NCI-H510A (cell line): ENCODE measurements around the gene ACE2.
"Not testable (repeated sequence)": the region's sequence is repeated elsewhere in the genome, so short reads cannot be mapped to it uniquely, and the experiment has no call there.

Experiments
- DNase-seq: peaks from one replicate; lab custom pipeline; 2025; lab: John Stamatoyannopoulos, UW

The ACE2 gene

GRCh38 chrX:15600745-15601144 lies at the start of gene ACE2:
TSS of gene ACE2 (minus strand) at chrX:15600960. CDS start at chrX:15600911, 49 bp downstream.
- DNase-seq = no peak

- DNase-seq = not testable (repeated sequence)
Observed at GRCh38 chrX:15647510-15647909, 46.8 kb upstream of the ACE2 start.

- DNase-seq = no peak
Observed at GRCh38 chrX:15646543-15646942, 45.8 kb upstream of the ACE2 start.

- DNase-seq = no peak
Observed at GRCh38 chrX:15646031-15646430, 45.3 kb upstream of the ACE2 start.

GRCh38 chrX:15645266-15645665 lies 44.5 kb upstream of the ACE2 start:
- DNase-seq = no peak

GRCh38 chrX:15644560-15644872 lies 43.8 kb upstream of the ACE2 start:
- no peak for DNase-seq

GRCh38 chrX:15643786-15644559 lies 43.2 kb upstream of the ACE2 start:
- DNase-seq = no peak

GRCh38 chrX:15631637-15632036 lies 30.9 kb upstream of the ACE2 start:
- no peak for DNase-seq

- no peak for DNase-seq
Observed at GRCh38 chrX:15623054-15623453, 22.3 kb upstream of the ACE2 start.

- DNase-seq = no peak
Observed at GRCh38 chrX:15619053-15619755, 18.4 kb upstream of the ACE2 start.

- DNase-seq = no peak
Observed at GRCh38 chrX:15617111-15617510, 16.4 kb upstream of the ACE2 start.

- DNase-seq = no peak
Observed at GRCh38 chrX:15616531-15616930, 15.8 kb upstream of the ACE2 start.

GRCh38 chrX:15607067-15607466 lies 6.3 kb upstream of the ACE2 start:
- no peak for DNase-seq

- DNase-seq = no peak
Observed at GRCh38 chrX:15606136-15606535, 5.4 kb upstream of the ACE2 start.

- DNase-seq = no peak
Observed at GRCh38 chrX:15605226-15605625, 4.5 kb upstream of the ACE2 start.

- DNase-seq = no peak
Observed at GRCh38 chrX:15602761-15603160, 2.0 kb upstream of the ACE2 start.

GRCh38 chrX:15601932-15602331 lies 1.2 kb upstream of the ACE2 start:
- no peak for DNase-seq

GRCh38 chrX:15600049-15600448 lies 711 bp downstream of the ACE2 start:
- DNase-seq = no peak

- no peak for DNase-seq
Observed at GRCh38 chrX:15599461-15599860, 1.3 kb downstream of the ACE2 start.

GRCh38 chrX:15598026-15598425 lies 2.7 kb downstream of the ACE2 start:
- no peak for DNase-seq

- DNase-seq = no peak
Observed at GRCh38 chrX:15594371-15594770, 6.4 kb downstream of the ACE2 start.

GRCh38 chrX:15579778-15580747 lies 20.7 kb downstream of the ACE2 start:
- no peak for DNase-seq

GRCh38 chrX:15576019-15576418 lies 24.7 kb downstream of the ACE2 start:
- DNase-seq = no peak
